H1 (cell line): ENCODE data around the gene SIGLEC7. TPM values are rescaled to one million over a fixed set of nuclear protein-coding genes. Genes with fewer than 3 reads are reported as not detected.

Experiments used
- CTCF ChIA-PET: fragments of 300-600 bp; sonication (Branson Sonifier 250); formaldehyde crosslinking; loops from one replicate; lab custom pipeline; 2021; ENCODE audit not compliant: partially characterized antibody; lab: Charles Lee
- POLR2A ChIA-PET: fragments of 300-600 bp; sonication (Branson Sonifier 250); formaldehyde crosslinking; loops from one replicate; lab custom pipeline; 2021; ENCODE audit warnings: inconsistent platforms; ENCODE audit not compliant: partially characterized antibody; lab: Charles Lee
- DNase-seq, 2 experiments: peaks; one replicate each; pipeline versions ENCODE4 v3.0.0 to v3.0.0-alpha.2; 2010 to 2022; ENCODE audit warnings: low spot score in 2 of 2, low read depth in 1 of 2, mixed read lengths in 1 of 2
- FAIRE-seq: peaks from 2 replicates; lab custom pipeline; 2011; peaks lifted over from hg19 to GRCh38; lab: Jason Lieb, UNC
- H2AFZ ChIP-seq: 2 replicates; pipeline ENCODE4 v1.8.1; 2012; ENCODE audit warnings: low read length, inconsistent platforms
- H2AK5ac ChIP-seq: 2 replicates; pipeline ENCODE4 v1.6.1; 2013; ENCODE audit warnings: low read depth, low read length
- H2BK120ac ChIP-seq: replicated peaks from 2 replicates; pipeline ENCODE3; 2013; ENCODE audit warnings: low read depth, low read length, inconsistent platforms
- H2BK12ac ChIP-seq: 2 replicates; pipeline ENCODE4 v1.6.1; 2013; ENCODE audit warnings: low read depth, low read length
- H2BK15ac ChIP-seq: 2 replicates; pipeline ENCODE4 v1.6.1; 2013; ENCODE audit warnings: low read length
- H2BK20ac ChIP-seq: 2 replicates; pipeline ENCODE4 v1.6.1; 2013; ENCODE audit warnings: low read length
- H2BK5ac ChIP-seq: 2 replicates; pipeline ENCODE4 v1.6.1; 2013; ENCODE audit warnings: low read depth, low read length
- H3K14ac ChIP-seq: 2 replicates; pipeline ENCODE4 v1.6.1; 2013; ENCODE audit warnings: inconsistent platforms; ENCODE audit not compliant: insufficient read length
- H3K18ac ChIP-seq: 2 replicates; pipeline ENCODE4 v1.6.1; 2013; ENCODE audit warnings: low read length; ENCODE audit errors: extremely low read depth
- H3K23ac ChIP-seq: 2 replicates; pipeline ENCODE4 v1.6.1; 2013; ENCODE audit warnings: inconsistent platforms; ENCODE audit not compliant: insufficient read length
- H3K23me2 ChIP-seq: 2 replicates; pipeline ENCODE4 v1.6.1; 2013; ENCODE audit warnings: low read depth, low read length
- H3K27ac ChIP-seq: 2 replicates; pipeline ENCODE4 v1.6.1; 2011; ENCODE audit warnings: low read depth, low read length, inconsistent platforms
- H3K27me3 ChIP-seq, 4 experiments: replicated peaks in 1 of 4; 1 replicate in 1 of 4; 2 replicates in 3 of 4; pipeline versions ENCODE4 v1.6.1 to v1.8.1; 2011 to 2013; ENCODE audit warnings: low read length in 3 of 4, mild to moderate bottlenecking in 3 of 4, inconsistent platforms in 2 of 4, mixed read lengths in 2 of 4, moderate library complexity in 1 of 4; ENCODE audit not compliant: control insufficient read depth in 3 of 4, insufficient read depth in 3 of 4; ENCODE audit errors: extremely low read depth in 1 of 4
- H3K36me3 ChIP-seq, 4 experiments: 2 replicates each; pipeline versions ENCODE4 v1.6.1 to v1.8.1; 2011 to 2013; ENCODE audit warnings: mild to moderate bottlenecking in 4 of 4, low read length in 3 of 4, moderate library complexity in 2 of 4, control low read depth in 1 of 4, inconsistent platforms in 1 of 4; ENCODE audit not compliant: insufficient read depth in 4 of 4, control insufficient read depth in 2 of 4
- H3K4ac ChIP-seq: replicated peaks from 2 replicates; pipeline ENCODE3; 2013; ENCODE audit warnings: low read length, low read depth, mixed read lengths, inconsistent platforms; ENCODE audit not compliant: insufficient read length
- H3K4me1 ChIP-seq, 4 experiments: replicated peaks in 1 of 4; 1 replicate in 1 of 4; 2 replicates in 3 of 4; pipeline versions ENCODE4 v1.6.1 to v1.8.1; 2011 to 2013; ENCODE audit warnings: low read length in 3 of 4, inconsistent platforms in 2 of 4, mixed read lengths in 1 of 4; ENCODE audit not compliant: insufficient read depth in 4 of 4, control insufficient read depth in 3 of 4
- H3K4me2 ChIP-seq, 2 experiments: 2 replicates each; pipeline versions ENCODE4 v1.6.1 to v1.8.1; 2011 to 2013; ENCODE audit warnings: low read depth in 2 of 2, low read length in 2 of 2, control low read depth in 1 of 2, inconsistent platforms in 1 of 2, mild to moderate bottlenecking in 1 of 2; ENCODE audit not compliant: insufficient read depth in 1 of 2
- H3K4me3 ChIP-seq, 4 experiments: fragments of 200-600, 300-600 bp in 1 of 4; sonication (generic), shearing (Covaris generic), sonication (Bioruptor Twin) in 1 of 4; 2 replicates each; pipeline versions ENCODE4 v1.5.1 to v1.8.1; 2011 to 2016; ENCODE audit warnings: low read length in 4 of 4, low read depth in 3 of 4, control low read depth in 2 of 4, inconsistent platforms in 2 of 4, mild to moderate bottlenecking in 2 of 4, mixed read lengths in 1 of 4, moderate library complexity in 1 of 4; ENCODE audit not compliant: insufficient read depth in 2 of 4; ENCODE audit errors: extremely low read depth in 1 of 4
- H3K56ac ChIP-seq: replicated peaks from 2 replicates; pipeline ENCODE3; 2013; ENCODE audit warnings: low read depth, mild to moderate bottlenecking, mixed read lengths, low read length, inconsistent platforms; ENCODE audit not compliant: insufficient read length
- H3K79me1 ChIP-seq: 2 replicates; pipeline ENCODE4 v1.6.1; 2013; ENCODE audit warnings: low read depth, low read length, control low read depth
- H3K79me2 ChIP-seq, 2 experiments: 2 replicates each; pipeline versions ENCODE4 v1.6.1 to v1.8.1; 2012 to 2013; ENCODE audit warnings: low read length in 2 of 2, mild to moderate bottlenecking in 2 of 2, inconsistent platforms in 1 of 2; ENCODE audit not compliant: insufficient read depth in 2 of 2, control insufficient read depth in 1 of 2
- H3K9ac ChIP-seq, 4 experiments: replicated peaks in 1 of 4; 1 replicate in 1 of 4; 2 replicates in 3 of 4; pipeline versions ENCODE4 v1.6.1 to v1.8.1; 2011 to 2013; ENCODE audit warnings: low read depth in 3 of 4, low read length in 3 of 4, control low read depth in 2 of 4, mild to moderate bottlenecking in 2 of 4, moderate library complexity in 2 of 4, inconsistent platforms in 1 of 4; ENCODE audit errors: extremely low read depth in 1 of 4
- H3K9me3 ChIP-seq, 2 experiments: 2 replicates each; pipeline versions ENCODE4 v1.6.1 to v1.8.1; 2012 to 2013; ENCODE audit warnings: mild to moderate bottlenecking in 2 of 2, moderate library complexity in 2 of 2, control low read depth in 1 of 2, inconsistent platforms in 1 of 2, low read depth in 1 of 2, low read length in 1 of 2, mixed read lengths in 1 of 2; ENCODE audit not compliant: insufficient read depth in 2 of 2
- H4K20me1 ChIP-seq, 2 experiments: replicated peaks in 1 of 2; 2 replicates each; pipeline versions ENCODE3 to v1.8.1; 2011 to 2013; ENCODE audit warnings: inconsistent platforms in 2 of 2, low read length in 2 of 2, mild to moderate bottlenecking in 1 of 2; ENCODE audit not compliant: insufficient read depth in 2 of 2, control insufficient read depth in 1 of 2
- H4K5ac ChIP-seq: 2 replicates; pipeline ENCODE4 v1.6.1; 2013; ENCODE audit warnings: low read length, low read depth, mixed read lengths, inconsistent platforms; ENCODE audit not compliant: insufficient read length
- H4K8ac ChIP-seq: 2 replicates; pipeline ENCODE4 v1.8.0; 2013; ENCODE audit warnings: mild to moderate bottlenecking, moderate library complexity, low read length, inconsistent platforms; ENCODE audit not compliant: insufficient read depth; ENCODE audit errors: extremely low read depth
- H4K91ac ChIP-seq: replicated peaks from 2 replicates; pipeline ENCODE3; 2013; ENCODE audit warnings: low read length, mixed read lengths, inconsistent platforms; ENCODE audit not compliant: insufficient read length
- CREB1 ChIP-seq: IDR thresholded peaks from 2 replicates; pipeline ENCODE4 v1.6.1; 2012; ENCODE audit warnings: inconsistent platforms
- EGR1 ChIP-seq: IDR thresholded peaks from 2 replicates; pipeline ENCODE4 v1.6.1; 2011; ENCODE audit warnings: low read depth, low read length, borderline replicate concordance
- JUN ChIP-seq: IDR thresholded peaks from 2 replicates; pipeline ENCODE4 v1.6.1; 2011; ENCODE audit warnings: low read depth, mild to moderate bottlenecking, improper control_type of control experiment, low read length
- SIX5 ChIP-seq: IDR thresholded peaks from 2 replicates; pipeline ENCODE4 v1.6.1; 2011; ENCODE audit warnings: mild to moderate bottlenecking, low read depth, low read length
- TBP ChIP-seq: IDR thresholded peaks from 2 replicates; pipeline ENCODE4 v1.6.1; 2011; ENCODE audit warnings: low read depth, low read length, improper control_type of control experiment
- WGBS, 2 experiments: shearing (Covaris generic) in 1 of 2; methylation state at CpG; one replicate each; pipeline versions ENCODE4 v1.1.6 to v1.1.7; 2013 to 2015; ENCODE audit warnings: low lambda C conversion rate in 2 of 2, mixed read lengths in 2 of 2, inconsistent platforms in 1 of 2, low coverage in 1 of 2, missing lambda C conversion rate in 1 of 2; ENCODE audit not compliant: insufficient replicate concordance in 2 of 2, insufficient coverage in 1 of 2, insufficient read length in 1 of 2; ENCODE audit errors: extremely low coverage in 1 of 2, missing lambda C conversion rate in 1 of 2; 5-methylcytosine and 5-hydroxymethylcytosine counted together
- polyA plus RNA-seq, 7 experiments: library from polyadenylated mRNA; depleted of rRNA in 3 of 7; stranded (reverse) in 5 of 7; unstranded in 2 of 7; fragments of >200 nt in 5 of 7; fragments of 200-250 nt in 2 of 7; gene quantifications; 1 replicate in 5 of 7; 2 replicates in 1 of 7; 4 replicates in 1 of 7; pipeline versions ENCODE4 v1.2.1 to v1.2.3, GENCODE V29; 2011 to 2013; ENCODE audit warnings: missing spikeins in 2 of 7, mixed read lengths in 2 of 7
- total RNA-seq: library from RNA; stranded (reverse); fragmentation: NEBNext Ultra II Directional; extraction: Animal tissue kit (Norgen Biotek cat#: 25700); gene quantifications from 2 replicates; pipeline ENCODE4 v1.2.1, GENCODE V29; 2021

The SIGLEC7 gene
- total and polyA plus RNA-seq, 2 of the 8 experiments (the other 6 are each of a cell fraction or from before 2014, with no cell fraction given), result not detected

- Histone ChIP-seq H4K91ac (no peak overlapping the region), H3K27ac (no peak overlapping the region)
- TF ChIP-seq JUN, result no peak
- TF ChIP-seq SIX5, result no peak
- no peak for TF ChIP-seq CREB1
- TF ChIP-seq EGR1, result no peak
- no peak for TF ChIP-seq TBP
- TF ChIP-seq, all 59 proteins: peak for 0
- Histone ChIP-seq H3K27me3 (peaks cover 0 to 1% (median 0%) of the 10 kb centered on the region in 4 experiments; a peak in 2 of 7 replicates), H2BK5ac (no peak overlapping the region), H3K56ac (no peak overlapping the region), H3K23ac (no peak overlapping the region), H4K5ac (no peak overlapping the region), H3K4me1 (no peaks in the 10 kb centered on the region), H3K9me3 (peaks cover 7 to 13% of the 10 kb centered on the region in 2 experiments; a peak in 3 of 4 replicates), H2BK12ac (no peak overlapping the region), H2AK5ac (no peak overlapping the region), H2BK15ac (no peak overlapping the region), H3K23me2 (no peaks in the 10 kb centered on the region), H3K18ac (no peak overlapping the region), H2BK120ac (no peak overlapping the region), H2BK20ac (no peak overlapping the region), H4K8ac (no peak overlapping the region), H3K4me2 (no peak overlapping the region), H4K20me1 (no peaks in the 10 kb centered on the region), H3K4me3 (no peak overlapping the region), H2AFZ (no peak overlapping the region), H3K4ac (peak overlapping the region; percentile 20), H3K79me2 (no peaks in the 10 kb centered on the region), H3K9ac (no peak overlapping the region), H3K36me3 (no peaks in the 10 kb centered on the region), H3K14ac (no peak overlapping the region), H3K79me1 (no peaks in the 10 kb centered on the region)
- FAIRE-seq (no peak), DNase-seq (no peak)
- ChIA-PET POLR2A (no interaction called here), CTCF (no interaction called here)
- WGBS, 2 experiments, result 85% methylated on average over 9 of the region's 9 CpGs; no CpG with 5 or more reads in 1 of the 2 experiments
Observed at GRCh38 chr19:51166846-51167490, 24.9 kb downstream of the SIGLEC7 start.
